ENCODE data around the gene ADGRE2.

Gene ADGRE2

DNA sequence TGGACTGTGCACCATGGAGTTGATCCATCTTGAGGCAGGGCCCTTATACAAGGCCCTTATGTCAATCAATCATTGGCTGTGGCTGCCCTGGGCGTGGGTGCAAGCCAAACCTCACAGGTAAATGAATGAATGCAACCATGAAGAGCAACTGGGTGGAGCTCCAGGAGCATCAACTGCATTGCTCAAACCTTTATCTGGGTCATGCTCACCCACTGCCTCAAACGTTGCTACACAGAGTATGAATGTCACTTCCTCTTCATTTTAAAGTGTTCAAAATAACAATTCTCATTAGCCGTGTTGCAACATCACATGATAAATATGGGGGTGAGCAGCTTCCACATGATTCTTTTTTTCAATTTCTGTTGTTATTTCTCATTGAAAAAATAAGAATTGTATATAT is 94.9 kb downstream of the ADGRE2 start:
- H3K36me3 ChIP-seq: no peaks in the 10 kb centered on the region
- DNase-seq: no peak
- intact Hi-C loops (cut with DNase I; ENCODE audit: low total_unique reads): loop anchor here (5.0 kb wide), 1 partner anchor 116 kb away; no protein-coding TSS in a partner anchor
- H3K9me3 ChIP-seq: no peaks in the 10 kb centered on the region
- H3K27ac ChIP-seq: no peak overlapping the region
- no peaks in the 10 kb centered on the region for H3K4me1 ChIP-seq
- TF ChIP-seq, protein P1, sequence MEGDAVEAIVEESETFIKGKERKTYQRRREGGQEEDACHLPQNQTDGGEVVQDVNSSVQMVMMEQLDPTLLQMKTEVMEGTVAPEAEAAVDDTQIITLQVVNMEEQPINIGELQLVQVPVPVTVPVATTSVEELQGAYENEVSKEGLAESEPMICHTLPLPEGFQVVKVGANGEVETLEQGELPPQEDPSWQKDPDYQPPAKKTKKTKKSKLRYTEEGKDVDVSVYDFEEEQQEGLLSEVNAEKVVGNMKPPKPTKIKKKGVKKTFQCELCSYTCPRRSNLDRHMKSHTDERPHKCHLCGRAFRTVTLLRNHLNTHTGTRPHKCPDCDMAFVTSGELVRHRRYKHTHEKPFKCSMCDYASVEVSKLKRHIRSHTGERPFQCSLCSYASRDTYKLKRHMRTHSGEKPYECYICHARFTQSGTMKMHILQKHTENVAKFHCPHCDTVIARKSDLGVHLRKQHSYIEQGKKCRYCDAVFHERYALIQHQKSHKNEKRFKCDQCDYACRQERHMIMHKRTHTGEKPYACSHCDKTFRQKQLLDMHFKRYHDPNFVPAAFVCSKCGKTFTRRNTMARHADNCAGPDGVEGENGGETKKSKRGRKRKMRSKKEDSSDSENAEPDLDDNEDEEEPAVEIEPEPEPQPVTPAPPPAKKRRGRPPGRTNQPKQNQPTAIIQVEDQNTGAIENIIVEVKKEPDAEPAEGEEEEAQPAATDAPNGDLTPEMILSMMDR (IDR thresholded peaks at IDR 0.05): no peak
- H3K27me3 ChIP-seq: peaks cover 0 to 11% of the 10 kb centered on the region in 2 donors
- no peak overlapping the region for H3K4me3 ChIP-seq
